Retinal pigment epithelial cell (primary cell): ENCODE measurements around the gene CD40.

Source experiments
- DNase-seq: peaks from one replicate; pipeline ENCODE4 v3.0.0-alpha.2; 2010; ENCODE audit warnings: low read depth
- H3K4me3 ChIP-seq: 2 replicates; pipeline ENCODE4 v1.5.1; 2011; ENCODE audit warnings: mild to moderate bottlenecking, low read length, control low read depth, moderate library complexity
- TF ChIP-seq, protein P1 (sequence below): conservative IDR thresholded peaks from 2 replicates; pipeline ENCODE4 v1.5.1; 2011; ENCODE audit warnings: low read depth, low read length, control low read depth, inconsistent platforms

The CD40 gene

DNA sequence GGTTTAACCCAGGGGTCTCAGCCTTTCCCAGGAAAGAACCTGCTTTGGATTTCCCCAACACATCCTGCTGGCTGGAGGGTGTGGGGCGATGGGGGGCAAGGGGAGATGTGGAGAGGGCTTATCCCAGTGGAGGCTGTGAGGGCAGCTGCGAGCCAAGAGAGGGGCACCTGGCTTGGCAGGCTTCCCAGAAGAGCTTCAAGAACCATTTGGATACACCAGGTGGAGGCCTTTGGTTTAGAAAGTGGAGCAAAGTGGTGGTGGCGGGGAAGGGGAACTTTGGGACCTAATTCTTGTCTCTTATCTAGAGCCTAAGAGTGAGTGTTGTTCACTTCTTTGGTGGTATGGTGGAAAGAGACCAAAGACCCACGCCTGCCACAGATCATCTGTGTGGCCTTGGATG, 12.4 kb downstream of the CD40 start:
- DNase-seq = no peak
- TF ChIP-seq, protein P1, sequence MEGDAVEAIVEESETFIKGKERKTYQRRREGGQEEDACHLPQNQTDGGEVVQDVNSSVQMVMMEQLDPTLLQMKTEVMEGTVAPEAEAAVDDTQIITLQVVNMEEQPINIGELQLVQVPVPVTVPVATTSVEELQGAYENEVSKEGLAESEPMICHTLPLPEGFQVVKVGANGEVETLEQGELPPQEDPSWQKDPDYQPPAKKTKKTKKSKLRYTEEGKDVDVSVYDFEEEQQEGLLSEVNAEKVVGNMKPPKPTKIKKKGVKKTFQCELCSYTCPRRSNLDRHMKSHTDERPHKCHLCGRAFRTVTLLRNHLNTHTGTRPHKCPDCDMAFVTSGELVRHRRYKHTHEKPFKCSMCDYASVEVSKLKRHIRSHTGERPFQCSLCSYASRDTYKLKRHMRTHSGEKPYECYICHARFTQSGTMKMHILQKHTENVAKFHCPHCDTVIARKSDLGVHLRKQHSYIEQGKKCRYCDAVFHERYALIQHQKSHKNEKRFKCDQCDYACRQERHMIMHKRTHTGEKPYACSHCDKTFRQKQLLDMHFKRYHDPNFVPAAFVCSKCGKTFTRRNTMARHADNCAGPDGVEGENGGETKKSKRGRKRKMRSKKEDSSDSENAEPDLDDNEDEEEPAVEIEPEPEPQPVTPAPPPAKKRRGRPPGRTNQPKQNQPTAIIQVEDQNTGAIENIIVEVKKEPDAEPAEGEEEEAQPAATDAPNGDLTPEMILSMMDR = no peak
- no peak overlapping the region for H3K4me3 ChIP-seq

DNA sequence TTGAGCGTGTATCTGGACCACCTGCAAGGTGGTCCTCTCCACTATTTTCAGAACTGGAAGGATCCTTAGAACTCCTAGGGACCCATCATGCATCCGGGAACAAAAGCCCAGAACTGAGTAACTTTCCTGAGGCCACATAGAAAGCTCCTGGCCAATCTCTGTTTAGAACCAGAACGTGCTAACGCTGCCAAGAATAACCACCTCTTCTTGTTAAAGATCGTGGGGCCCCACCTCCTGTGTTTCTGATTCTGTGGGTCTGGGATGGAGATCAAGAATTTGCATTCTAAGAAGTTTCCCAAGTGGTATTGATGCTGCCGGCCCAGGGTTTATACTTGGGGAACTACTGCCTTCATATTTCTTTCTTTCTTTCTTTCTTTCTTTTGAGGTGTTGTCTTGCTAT, 13.3 kb downstream of the CD40 start:
- TF ChIP-seq, protein P1 = no peak
- no peak for DNase-seq
- H3K4me3 ChIP-seq = no peak overlapping the region

DNA sequence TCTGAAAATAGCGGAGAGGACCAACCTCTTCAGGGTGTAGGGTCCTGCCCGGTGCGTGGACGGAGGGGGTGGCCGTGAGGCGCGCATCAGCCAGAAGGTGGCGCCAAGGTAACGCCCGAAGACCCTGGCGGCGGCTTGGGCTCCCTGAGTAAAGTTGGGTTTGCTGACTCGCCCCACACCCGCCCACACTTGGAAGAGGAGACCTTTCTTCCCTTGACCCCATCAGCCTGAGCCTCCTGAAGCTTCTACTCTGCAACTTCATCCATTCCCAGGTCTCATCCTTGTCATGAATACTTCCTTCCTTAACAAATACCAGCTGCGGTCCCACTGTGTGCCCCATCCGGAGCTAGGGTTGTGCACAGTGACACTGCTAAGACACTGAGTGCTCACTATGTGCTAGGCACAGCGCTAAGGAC, 14.6 kb downstream of the CD40 start:
- DNase-seq = no peak
- TF ChIP-seq, protein P1 = peak; percentile 92
- no peak overlapping the region for H3K4me3 ChIP-seq

DNA sequence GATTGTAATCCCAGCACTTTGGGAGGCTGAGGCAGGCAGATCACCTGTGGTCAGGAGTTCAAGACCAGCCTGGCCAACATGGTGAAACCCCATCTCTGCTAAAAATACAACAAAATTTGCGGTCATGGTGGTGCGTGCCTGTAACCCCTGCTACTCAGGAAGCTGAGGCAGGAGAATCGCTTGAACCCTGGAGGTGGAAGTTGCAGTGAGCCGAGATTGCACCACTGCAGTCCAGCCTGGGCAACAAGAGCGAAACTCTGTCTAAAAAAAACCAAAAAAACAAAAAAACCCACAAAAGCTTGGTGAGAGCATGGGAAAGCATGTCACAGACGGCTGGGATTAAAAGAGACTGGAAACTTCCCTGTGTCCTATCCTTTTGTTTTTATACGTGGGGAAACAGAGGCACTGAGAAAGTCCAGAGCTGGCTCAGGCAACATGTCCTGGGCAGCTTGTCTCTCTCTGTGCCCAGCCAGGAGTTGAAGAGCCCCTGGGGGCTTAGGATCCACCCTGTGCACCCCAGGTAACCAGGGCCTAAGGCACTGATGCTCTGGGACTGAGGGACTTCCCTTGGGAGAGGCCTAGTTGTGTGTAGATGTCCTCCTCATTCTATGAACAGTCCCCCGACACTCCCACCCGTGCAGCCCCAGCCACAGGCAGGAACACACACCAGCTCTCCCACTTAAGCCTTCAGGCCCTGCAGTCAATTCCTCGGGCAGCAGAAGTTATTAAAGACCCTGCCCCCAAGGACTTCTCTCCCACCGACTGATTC, 16.0 kb downstream of the CD40 start:
- no peak overlapping the region for H3K4me3 ChIP-seq
- TF ChIP-seq, protein P1 = no peak
- DNase-seq = no peak

DNA sequence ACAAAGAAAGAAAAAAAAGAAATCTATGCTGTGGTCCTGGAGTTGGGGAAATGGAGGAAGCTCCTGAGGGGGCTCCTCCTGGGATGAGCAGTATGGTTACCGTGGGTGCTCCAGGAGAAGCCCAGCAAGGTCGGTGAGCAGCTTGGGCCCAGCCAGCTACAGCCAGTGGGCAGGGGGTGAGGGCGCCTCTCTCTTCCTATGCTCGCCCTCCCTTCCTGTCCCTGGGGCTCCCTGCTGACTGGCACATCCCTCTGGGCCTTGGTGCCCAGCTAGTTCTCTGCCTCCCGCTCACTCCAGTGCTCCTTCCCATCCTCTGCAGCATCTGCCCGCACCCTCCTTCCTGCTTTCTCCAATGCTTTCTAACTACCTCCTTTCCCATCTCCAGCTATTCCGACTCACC, 16.6 kb downstream of the CD40 start:
- TF ChIP-seq, protein P1 = no peak
- no peak overlapping the region for H3K4me3 ChIP-seq
- no peak for DNase-seq

GRCh38 chr20:46135856-46136633, 17.9 kb downstream of the CD40 start:
- TF ChIP-seq, protein P1 = no peak
- H3K4me3 ChIP-seq = no peak overlapping the region

DNA sequence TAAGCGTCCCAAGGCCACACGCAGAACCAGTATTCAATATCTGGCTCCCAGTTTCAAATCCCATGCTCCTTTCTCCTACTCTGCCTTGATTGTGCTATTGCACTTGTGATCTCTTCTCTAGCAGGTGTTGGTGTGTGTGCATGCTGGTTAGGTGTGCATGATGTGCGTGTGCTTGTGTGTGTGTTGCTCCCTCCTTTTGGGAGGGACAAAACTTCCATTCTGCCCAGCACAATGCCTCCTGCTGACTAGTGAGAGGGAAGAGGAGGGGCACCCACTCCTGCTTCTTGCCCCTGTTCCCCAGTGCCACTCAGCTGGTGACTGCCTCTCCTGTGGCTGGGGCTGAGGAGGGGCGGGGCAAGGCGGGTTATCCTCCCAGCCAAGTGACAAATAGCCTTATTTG, 19.7 kb downstream of the CD40 start:
- no peak for DNase-seq
- TF ChIP-seq, protein P1 = no peak
- no peak overlapping the region for H3K4me3 ChIP-seq

More at GRCh38 chr20:46135856-46136633, 17.9 kb downstream of the CD40 start:
- DNase-seq = no peak
